Prostate gland (tissue), 2 donors: ENCODE results near the gene PAX8. TPM values are rescaled to one million over a fixed set of nuclear protein-coding genes. Genes with fewer than 3 reads are reported as not detected.

Experiments used
- DNase-seq: peaks from one replicate; pipeline ENCODE4 v3.0.0-alpha.2; 2019; ENCODE audit warnings: low spot score
- H3K27ac ChIP-seq, 2 donors: fragments of 200-600 bp; sonication (generic); 2 replicates each; pipeline ENCODE4 v1.5.1; 2017 to 2019
- H3K27me3 ChIP-seq: fragments of 200-600 bp; sonication (generic); replicated peaks from 2 replicates; pipeline ENCODE4 v1.5.1; 2019; ENCODE audit not compliant: insufficient read depth
- H3K36me3 ChIP-seq, 2 donors: fragments of 200-600 bp; sonication (generic); 1 replicate in 1 of 2; 2 replicates in 1 of 2; pipeline versions ENCODE4 v1.5.1 to v1.8.1; 2017 to 2019
- H3K4me1 ChIP-seq: fragments of 200-600 bp; sonication (generic); replicated peaks from 2 replicates; pipeline ENCODE4 v1.5.1; 2019
- H3K4me3 ChIP-seq, 2 donors: fragments of 200-600 bp; sonication (generic); 2 replicates each; pipeline ENCODE4 v1.5.1; 2017 to 2019
- H3K9me3 ChIP-seq: fragments of 200-600 bp; sonication (generic); 2 replicates; pipeline ENCODE4 v1.5.1; 2017
- CTCF ChIP-seq, 4 experiments: fragments of 200-600 bp in 2 of 4; fragments of 450-650 bp in 2 of 4; sonication (generic) in 2 of 4; IDR thresholded peaks; 1 replicate in 3 of 4; 2 replicates in 1 of 4; pipeline ENCODE4 v1.5.1; 2016 to 2019; ENCODE audit warnings: antibody characterized with exemption in 4 of 4, mild to moderate bottlenecking in 2 of 4, moderate library complexity in 2 of 4
- POLR2A ChIP-seq: fragments of 450-650 bp; IDR thresholded peaks from one replicate; pipeline ENCODE4 v1.6.1; 2016; ENCODE audit warnings: antibody characterized with exemption, mild to moderate bottlenecking
- POLR2AphosphoS5 ChIP-seq: sonication (generic); formaldehyde crosslinking; IDR thresholded peaks from one replicate; pipeline ENCODE4 v1.6.1; 2017; ENCODE audit warnings: antibody characterized with exemption
- WGBS: methylation state at CpG from one replicate; pipeline ENCODE4 v1.1.5; 2018; 5-methylcytosine and 5-hydroxymethylcytosine counted together
- intact Hi-C: fragments of 100-400 bp; cut with DNase I; formaldehyde crosslinking; loops from one replicate; pipeline ENCODE4 v1.14.2; 2022
- total RNA-seq, 2 donors: library from RNA; depleted of rRNA; stranded (reverse); fragments of >200 nt; gene quantifications; one replicate each; pipeline ENCODE4 v1.1.0, GENCODE V29; 2016

Gene PAX8
- total RNA-seq, 2 donors from 2014 or later, result 1.0 to 3.8 TPM

GRCh38 chr2:113215056-113215455 is 63.7 kb downstream of the PAX8 start:
- H3K27me3 ChIP-seq, result no peaks in the 10 kb centered on the region
- DNase-seq, result no peak
- TF ChIP-seq CTCF (IDR thresholded peaks at IDR 0.05) (no peak), POLR2A (no peak), POLR2AphosphoS5 (no peak)
- H3K9me3 ChIP-seq, result no peaks in the 10 kb centered on the region
- no peaks in the 10 kb centered on the region for H3K36me3 ChIP-seq
- H3K4me3 ChIP-seq, result no peak overlapping the region
- H3K4me1 ChIP-seq, result no peaks in the 10 kb centered on the region
- intact Hi-C loops, result no loop called here
- no peak overlapping the region for H3K27ac ChIP-seq
- 93% methylated on average over 2 of the region's 2 CpGs for WGBS

GRCh38 chr2:113214141-113214540 is 64.6 kb downstream of the PAX8 start:
- H3K36me3 ChIP-seq, result no peaks in the 10 kb centered on the region
- no peaks in the 10 kb centered on the region for H3K4me1 ChIP-seq

DNA sequence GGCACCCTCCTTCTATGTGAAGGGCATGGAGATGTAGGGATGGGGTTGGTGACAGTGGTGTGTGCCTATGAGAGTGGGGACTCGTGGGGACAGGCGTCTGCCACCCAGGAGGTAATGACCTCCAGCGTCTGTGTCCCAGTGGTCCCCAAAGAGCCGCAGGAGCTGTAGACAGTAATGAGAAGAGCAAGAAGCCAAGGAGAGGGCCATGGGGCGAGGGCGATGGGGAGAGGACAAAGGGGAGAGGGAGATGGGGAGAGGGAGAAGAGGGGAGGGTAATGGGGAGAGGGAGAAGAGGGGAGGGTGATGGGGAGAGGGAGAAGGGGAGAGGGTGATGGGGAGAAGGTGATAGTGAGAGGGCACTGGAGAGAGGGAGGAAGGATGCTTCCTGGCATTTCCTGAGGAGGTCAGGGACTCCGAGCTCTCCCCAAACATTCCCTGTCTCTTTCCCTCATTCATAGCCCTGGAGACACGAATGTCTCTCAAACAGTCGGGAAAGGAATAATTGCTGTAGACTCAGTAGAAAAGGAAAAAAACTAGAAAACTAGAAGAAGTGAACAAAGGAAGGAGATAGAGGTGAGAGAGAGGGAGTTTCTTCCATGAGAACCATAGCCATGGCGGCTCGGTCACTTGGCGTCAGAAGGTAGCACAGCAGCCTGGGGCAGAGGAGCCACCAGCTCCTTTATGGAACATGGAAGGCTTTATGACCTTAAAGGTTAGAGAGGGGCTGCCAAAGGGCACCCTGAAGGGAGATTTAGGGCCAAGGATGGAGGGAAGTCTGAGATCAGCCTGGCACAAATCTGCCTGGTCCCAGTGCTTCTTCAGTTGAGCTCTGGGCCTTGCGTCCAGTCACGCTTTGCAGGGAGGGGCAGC is 65.4 kb downstream of the PAX8 start:
- Histone ChIP-seq H3K36me3 (no peaks in the 10 kb centered on the region), H3K27me3 (no peaks in the 10 kb centered on the region), H3K4me1 (no peaks in the 10 kb centered on the region), H3K4me3 (no peak overlapping the region), H3K27ac (no peak overlapping the region), H3K9me3 (no peaks in the 10 kb centered on the region)
- intact Hi-C loops, result no loop called here
- TF ChIP-seq POLR2A (no peak), POLR2AphosphoS5 (no peak), CTCF (IDR thresholded peaks at IDR 0.05) (no peak)
- WGBS, result 97% methylated on average over 14 of the region's 14 CpGs
- DNase-seq, result no peak

More at GRCh38 chr2:113214141-113214540, 64.6 kb downstream of the PAX8 start:
- no peak for DNase-seq
- 80% methylated on average over 4 of the region's 4 CpGs for WGBS
- no peak overlapping the region for H3K4me3 ChIP-seq
- no peaks in the 10 kb centered on the region for H3K27me3 ChIP-seq
- no peak overlapping the region for H3K27ac ChIP-seq
- intact Hi-C loops, result no loop called here
- TF ChIP-seq POLR2AphosphoS5, result no peak
- no peak for TF ChIP-seq POLR2A
- TF ChIP-seq CTCF (IDR thresholded peaks at IDR 0.05), result no peak
- H3K9me3 ChIP-seq, result no peaks in the 10 kb centered on the region

DNA sequence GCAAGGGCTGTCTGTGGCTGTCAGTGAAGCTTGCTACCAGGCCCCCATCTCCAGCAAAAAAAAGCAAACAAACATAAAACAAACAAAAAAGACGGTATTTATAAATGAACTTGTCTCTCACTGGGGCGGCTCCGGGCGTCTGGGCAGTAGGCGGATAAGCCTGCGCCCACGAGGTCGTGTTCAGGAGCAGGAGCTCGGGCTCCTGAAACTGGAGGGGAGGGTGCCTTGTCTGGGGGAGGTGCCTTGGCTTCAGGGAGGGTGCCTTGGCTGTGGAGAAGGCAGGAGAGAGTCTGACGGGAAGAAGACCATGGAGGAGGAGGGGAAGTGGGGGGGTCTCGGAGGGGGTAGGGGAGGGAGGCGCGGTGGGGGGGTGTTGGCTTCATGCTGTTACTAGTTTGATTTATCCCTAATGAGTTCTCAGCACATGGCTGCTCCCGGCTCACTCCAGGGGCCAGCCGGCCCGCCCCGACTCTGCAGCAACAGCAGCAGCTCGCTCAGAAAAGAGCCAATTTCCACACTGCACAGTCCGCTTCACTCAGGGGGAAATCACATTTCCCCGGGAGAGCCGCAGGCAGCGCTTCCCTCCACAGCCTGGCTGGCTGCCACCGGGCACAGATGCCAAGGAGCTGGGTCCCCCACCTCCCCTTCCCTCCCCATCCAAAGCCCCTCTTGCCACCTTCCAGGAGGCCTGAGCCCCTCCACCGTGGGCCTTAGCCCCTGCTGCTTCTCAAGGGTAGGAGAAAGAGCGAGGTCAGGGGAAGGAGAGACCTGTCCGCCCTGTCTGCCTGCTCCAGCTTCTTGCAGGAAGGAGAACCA is 66.3 kb downstream of the PAX8 start:
- Histone ChIP-seq H3K4me1 (no peaks in the 10 kb centered on the region), H3K36me3 (no peaks in the 10 kb centered on the region), H3K9me3 (no peaks in the 10 kb centered on the region), H3K27me3 (no peaks in the 10 kb centered on the region), H3K27ac (no peak overlapping the region), H3K4me3 (no peak overlapping the region)
- DNase-seq, result no peak
- 22% methylated on average over 22 of the region's 26 CpGs for WGBS
- intact Hi-C loops, result no loop called here
- no peak for TF ChIP-seq CTCF (IDR thresholded peaks at IDR 0.05)
- no peak for TF ChIP-seq POLR2AphosphoS5
- no peak for TF ChIP-seq POLR2A
